ENCODE measurements around the gene FSIP1.
A peak's percentile ranks its signal among the peaks of the same experiment; 100 is the strongest.

The FSIP1 gene

GRCh38 chr15:39794954-39795353 is 12.3 kb upstream of the FSIP1 start:
- H3K4me3 ChIP-seq (ENCODE audit: low read depth, low read length) = no peak overlapping the region
- DNase-seq (ENCODE audit: low read depth) = no peak

GRCh38 chr15:39793923-39794322 is 11.3 kb upstream of the FSIP1 start:
- no peak overlapping the region for H3K4me3 ChIP-seq (ENCODE audit: low read depth, low read length)
- no peak for DNase-seq (ENCODE audit: low read depth)

- no peak for DNase-seq (ENCODE audit: low read depth)
Measured at GRCh38 chr15:39792844-39793335, 10.2 kb upstream of the FSIP1 start.

GRCh38 chr15:39792025-39792843 is 9.6 kb upstream of the FSIP1 start:
- DNase-seq (ENCODE audit: low read depth) = peak; percentile 43

More at GRCh38 chr15:39792844-39793335, 10.2 kb upstream of the FSIP1 start:
- no peak overlapping the region for H3K4me3 ChIP-seq (ENCODE audit: low read depth, low read length)

GRCh38 chr15:39789736-39790135 is 7.1 kb upstream of the FSIP1 start:
- no peak for DNase-seq (ENCODE audit: low read depth)
- H3K4me3 ChIP-seq (ENCODE audit: low read depth, low read length) = no peak overlapping the region

More at GRCh38 chr15:39792025-39792843, 9.6 kb upstream of the FSIP1 start:
- no peak overlapping the region for H3K4me3 ChIP-seq (ENCODE audit: low read depth, low read length)

- DNase-seq (ENCODE audit: low read depth) = peak; percentile 32
- no peak overlapping the region for H3K4me3 ChIP-seq (ENCODE audit: low read depth, low read length)
Measured at GRCh38 chr15:39788800-39789565, 6.3 kb upstream of the FSIP1 start.

- H3K4me3 ChIP-seq (ENCODE audit: low read depth, low read length) = no peak overlapping the region
- DNase-seq (ENCODE audit: low read depth) = no peak
Measured at GRCh38 chr15:39788108-39788507, 5.5 kb upstream of the FSIP1 start.

- no peak overlapping the region for H3K4me3 ChIP-seq (ENCODE audit: low read depth, low read length)
- no peak for DNase-seq (ENCODE audit: low read depth)
Measured at GRCh38 chr15:39787479-39787878, 4.8 kb upstream of the FSIP1 start.

- DNase-seq (ENCODE audit: low read depth) = no peak
Measured at GRCh38 chr15:39786447-39787056, 3.9 kb upstream of the FSIP1 start.

GRCh38 chr15:39785841-39786240 is 3.2 kb upstream of the FSIP1 start:
- no peak overlapping the region for H3K4me3 ChIP-seq (ENCODE audit: low read depth, low read length)
- DNase-seq (ENCODE audit: low read depth) = no peak

More at GRCh38 chr15:39786447-39787056, 3.9 kb upstream of the FSIP1 start:
- H3K4me3 ChIP-seq (ENCODE audit: low read depth, low read length) = no peak overlapping the region

- H3K4me3 ChIP-seq (ENCODE audit: low read depth, low read length) = no peak overlapping the region
- no peak for DNase-seq (ENCODE audit: low read depth)
Measured at GRCh38 chr15:39785139-39785538, 2.5 kb upstream of the FSIP1 start.

GRCh38 chr15:39784638-39785037 is 2.0 kb upstream of the FSIP1 start:
- DNase-seq (ENCODE audit: low read depth) = no peak
- no peak overlapping the region for H3K4me3 ChIP-seq (ENCODE audit: low read depth, low read length)

GRCh38 chr15:39784125-39784524 is 1.5 kb upstream of the FSIP1 start:
- DNase-seq (ENCODE audit: low read depth) = no peak
- H3K4me3 ChIP-seq (ENCODE audit: low read depth, low read length) = peak overlapping the region; percentile 80

- peak overlapping the region; percentile 80 for H3K4me3 ChIP-seq (ENCODE audit: low read depth, low read length)
- no peak for DNase-seq (ENCODE audit: low read depth)
Measured at GRCh38 chr15:39783244-39783820, 691 bp upstream of the FSIP1 start.

- no peak for DNase-seq (ENCODE audit: low read depth)
- H3K4me3 ChIP-seq (ENCODE audit: low read depth, low read length) = peak overlapping the region; percentile 80
Measured at GRCh38 chr15:39781967-39782302, 706 bp downstream of the FSIP1 start.

- DNase-seq (ENCODE audit: low read depth) = no peak
- H3K4me3 ChIP-seq (ENCODE audit: low read depth, low read length) = no peak overlapping the region
Measured at GRCh38 chr15:39781147-39781966, 1.3 kb downstream of the FSIP1 start.

GRCh38 chr15:39778021-39778420 is 4.6 kb downstream of the FSIP1 start:
- DNase-seq (ENCODE audit: low read depth) = no peak
- H3K4me3 ChIP-seq (ENCODE audit: low read depth, low read length) = no peak overlapping the region

- no peak overlapping the region for H3K4me3 ChIP-seq (ENCODE audit: low read depth, low read length)
- no peak for DNase-seq (ENCODE audit: low read depth)
Measured at GRCh38 chr15:39777496-39777895, 5.1 kb downstream of the FSIP1 start.

- H3K4me3 ChIP-seq (ENCODE audit: low read depth, low read length) = no peak overlapping the region
- no peak for DNase-seq (ENCODE audit: low read depth)
Measured at GRCh38 chr15:39776068-39776467, 6.6 kb downstream of the FSIP1 start.
